HEK293T (cell line): ENCODE results near the gene SNRPF.
"Not testable (repeated sequence)": the region's sequence is repeated elsewhere in the genome, so short reads cannot be mapped to it uniquely, and the experiment has no call there.

Experiments
- CTCF ChIA-PET: fragments of 350-600 bp; formaldehyde crosslinking; extraction: SDS; loops from one replicate; lab custom pipeline; 2021; ENCODE audit warnings: antibody characterized with exemption, inconsistent platforms; lab: Yijun Ruan, JAX
- POLR2A ChIA-PET: fragments of 350-600 bp; formaldehyde crosslinking; extraction: SDS; loops from one replicate; lab custom pipeline; 2020; ENCODE audit warnings: antibody characterized with exemption, inconsistent platforms; lab: Yijun Ruan, JAX
- DNase-seq: peaks from one replicate; pipeline ENCODE4 v3.0.0; 2012; ENCODE audit warnings: mixed read lengths; ENCODE audit errors: extremely low spot score
- ARNT ChIP-seq: fragments of 450-650 bp; IDR thresholded peaks from 2 replicates; pipeline ENCODE4 v1.6.1; 2017; ENCODE audit warnings: mild to moderate bottlenecking
- BHLHE40 ChIP-seq: fragments of 450-650 bp; IDR thresholded peaks from 2 replicates; pipeline ENCODE4 v1.6.1; 2016; ENCODE audit warnings: mild to moderate bottlenecking, moderate library complexity, borderline replicate concordance
- CTBP1 ChIP-seq: fragments of 450-650 bp; IDR thresholded peaks from 2 replicates; pipeline ENCODE4 v1.6.1; 2016; ENCODE audit warnings: borderline replicate concordance
- ELF4 ChIP-seq: fragments of 450-650 bp; IDR thresholded peaks from 2 replicates; pipeline ENCODE4 v1.6.1; 2017; ENCODE audit warnings: antibody characterized with exemption
- FOXA1 ChIP-seq: fragments of 450-650 bp; IDR thresholded peaks from 2 replicates; pipeline ENCODE4 v1.6.1; 2016; ENCODE audit warnings: mild to moderate bottlenecking
- FOXK2 ChIP-seq: fragments of 450-650 bp; IDR thresholded peaks from 2 replicates; pipeline ENCODE4 v1.6.1; 2016; ENCODE audit warnings: mild to moderate bottlenecking
- FOXM1 ChIP-seq: fragments of 450-650 bp; IDR thresholded peaks from 2 replicates; pipeline ENCODE4 v1.6.1; 2017; ENCODE audit warnings: mild to moderate bottlenecking, borderline replicate concordance
- HDGF ChIP-seq: fragments of 450-650 bp; IDR thresholded peaks from 2 replicates; pipeline ENCODE4 v1.6.1; 2017; ENCODE audit warnings: antibody characterized with exemption, borderline replicate concordance
- L3MBTL2 ChIP-seq: fragments of 450-650 bp; conservative IDR thresholded peaks from 2 replicates; pipeline ENCODE4 v1.6.1; 2016; ENCODE audit warnings: mild to moderate bottlenecking
- LEF1 ChIP-seq: fragments of 450-650 bp; IDR thresholded peaks from 2 replicates; pipeline ENCODE4 v1.6.1; 2017; ENCODE audit warnings: mild to moderate bottlenecking, borderline replicate concordance
- NFRKB ChIP-seq: fragments of 450-650 bp; IDR thresholded peaks from 2 replicates; pipeline ENCODE4 v1.6.1; 2016; ENCODE audit warnings: mild to moderate bottlenecking, moderate library complexity
- PKNOX1 ChIP-seq: fragments of 450-650 bp; IDR thresholded peaks from 2 replicates; pipeline ENCODE4 v1.6.1; 2016
- SP1 ChIP-seq: fragments of 450-650 bp; IDR thresholded peaks from 2 replicates; pipeline ENCODE4 v1.6.1; 2017
- SUZ12 ChIP-seq: fragments of 450-650 bp; IDR thresholded peaks from 2 replicates; pipeline ENCODE4 v1.6.1; 2016; ENCODE audit warnings: mild to moderate bottlenecking
- TARDBP ChIP-seq: fragments of 450-650 bp; IDR thresholded peaks from 2 replicates; pipeline ENCODE4 v1.6.1; 2016
- ZNF384 ChIP-seq: fragments of 450-650 bp; IDR thresholded peaks from 2 replicates; pipeline ENCODE4 v1.6.1; 2016

SNRPF gene

GRCh38 chr12:95858451-95859343, at the start of gene SNRPF:
Gene SNRPF, plus strand, starts transcription at chr12:95858952. Its CDS starts 122 bp downstream, at chr12:95859074.
- CTCF ChIA-PET: no interaction called here

GRCh38 chr12:95809000-95809680, 49.6 kb upstream of the SNRPF start:
- TF ChIP-seq HDGF: no peak
- no peak for TF ChIP-seq LEF1
- no peak for TF ChIP-seq FOXK2
- no peak for TF ChIP-seq TARDBP
- no peak for TF ChIP-seq ELF4
- TF ChIP-seq FOXA1: no peak
- TF ChIP-seq FOXM1: no peak
- no peak for TF ChIP-seq SUZ12
- no peak for TF ChIP-seq ZNF384
- no peak for TF ChIP-seq BHLHE40
- no peak for TF ChIP-seq SP1
- TF ChIP-seq L3MBTL2: no peak
- TF ChIP-seq NFRKB: no peak
- TF ChIP-seq ARNT: no peak
- no peak for TF ChIP-seq PKNOX1
- TF ChIP-seq CTBP1: no peak
- DNase-seq: no peak
- ChIA-PET CTCF (no interaction called here), POLR2A (no interaction called here)

More at GRCh38 chr12:95858451-95859343, at the start of gene SNRPF:
- TF ChIP-seq ELF4 (0 out of 2 replicates have a peak, but pooled peaks have one; percentile 21), FOXA1 (no peak), L3MBTL2 (peak; percentile 84)
- POLR2A ChIA-PET: no interaction called here
- peak; percentile 99 for DNase-seq

GRCh38 chr12:95810411-95810810, 48.3 kb upstream of the SNRPF start:
- ChIA-PET POLR2A (no interaction called here), CTCF (interaction anchor here (0.6 to 1.2 kb wide), 4 partner anchors 104 to 222 kb away, joined by 3 to 4 read pairs (median 3); no protein-coding TSS in a partner anchor)
- no peak for DNase-seq
- TF ChIP-seq PKNOX1 (no peak), CTBP1 (no peak), LEF1 (no peak), ELF4 (no peak)

GRCh38 chr12:95812155-95812554, 46.6 kb upstream of the SNRPF start:
- DNase-seq, POLR2A ChIA-PET: not testable (repeated sequence)
- CTCF ChIA-PET: interaction anchor here (0.9 kb wide), 1 partner anchor 188 kb away, joined by 4 read pairs; no protein-coding TSS in a partner anchor

- peak; percentile 37 for DNase-seq
- TF ChIP-seq CTBP1 (no peak), LEF1 (no peak), HDGF (no peak), FOXM1 (no peak), L3MBTL2 (no peak), ARNT (no peak), FOXK2 (no peak), TARDBP (no peak), PKNOX1 (no peak), NFRKB (no peak), SUZ12 (no peak), SP1 (no peak), FOXA1 (no peak), ZNF384 (no peak), ELF4 (no peak), BHLHE40 (no peak)
- ChIA-PET CTCF (no interaction called here), POLR2A (no interaction called here)
Observed at GRCh38 chr12:95815632-95816212, 43.0 kb upstream of the SNRPF start.

- peak; percentile 63 for DNase-seq
- POLR2A ChIA-PET: no interaction called here
- TF ChIP-seq PKNOX1 (no peak), SP1 (no peak), ELF4 (no peak), FOXM1 (no peak), TARDBP (no peak), SUZ12 (no peak), LEF1 (no peak), ARNT (no peak), NFRKB (no peak), CTBP1 (no peak), L3MBTL2 (no peak), BHLHE40 (no peak), FOXA1 (no peak), FOXK2 (no peak)
- CTCF ChIA-PET: no interaction called here
Observed at GRCh38 chr12:95820096-95820703, 38.6 kb upstream of the SNRPF start.
